ENCODE data around the gene PPIL1.

- TF ChIP-seq CTCF (IDR thresholded peaks at IDR 0.05; ENCODE audit: poor library complexity, severe bottlenecking) (peak; percentile 62), EZH2 (IDR thresholded peaks at IDR 0.05; ENCODE audit: borderline replicate concordance, insufficient read depth, low read length, poor library complexity, severe bottlenecking) (no peak), REST (IDR thresholded peaks at IDR 0.05; ENCODE audit: borderline replicate concordance) (no peak), RAD21 (conservative IDR thresholded peaks at IDR 0.05) (peak; percentile 18), POLR2AphosphoS5 (IDR thresholded peaks at IDR 0.05) (peak; percentile 39)
Observed at GRCh38 chr6:36839749-36840431, 34.7 kb downstream of the PPIL1 start.

Data from neural cell (in vitro differentiated cells).